Erythroblast (primary cell): ENCODE results near the gene BRAP.

Experiments used
- GATA1 ChIP-seq: IDR thresholded peaks from 2 replicates; pipeline ENCODE4 v1.6.1; 2011; ENCODE audit warnings: low read depth, mild to moderate bottlenecking, control low read depth, low read length, moderate library complexity
- POLR2A ChIP-seq: IDR thresholded peaks from 2 replicates; pipeline ENCODE4 v1.6.1; 2011; ENCODE audit warnings: mild to moderate bottlenecking, low read length

- TF ChIP-seq POLR2A (no peak), GATA1 (no peak)
Measured at GRCh38 chr12:111597831-111598636, 87.7 kb downstream of the BRAP start.
